SH-SY5Y (cell line): Measurements from ENCODE around the gene AKAP9.

Source experiments
- GATA2 ChIP-seq: IDR thresholded peaks from 2 replicates; pipeline ENCODE4 v1.6.1; 2011; ENCODE audit warnings: mild to moderate bottlenecking, low read depth, low read length
- GATA3 ChIP-seq: IDR thresholded peaks from 2 replicates; pipeline ENCODE4 v1.6.1; 2011; ENCODE audit warnings: low read depth, mild to moderate bottlenecking, low read length, moderate library complexity

DNA sequence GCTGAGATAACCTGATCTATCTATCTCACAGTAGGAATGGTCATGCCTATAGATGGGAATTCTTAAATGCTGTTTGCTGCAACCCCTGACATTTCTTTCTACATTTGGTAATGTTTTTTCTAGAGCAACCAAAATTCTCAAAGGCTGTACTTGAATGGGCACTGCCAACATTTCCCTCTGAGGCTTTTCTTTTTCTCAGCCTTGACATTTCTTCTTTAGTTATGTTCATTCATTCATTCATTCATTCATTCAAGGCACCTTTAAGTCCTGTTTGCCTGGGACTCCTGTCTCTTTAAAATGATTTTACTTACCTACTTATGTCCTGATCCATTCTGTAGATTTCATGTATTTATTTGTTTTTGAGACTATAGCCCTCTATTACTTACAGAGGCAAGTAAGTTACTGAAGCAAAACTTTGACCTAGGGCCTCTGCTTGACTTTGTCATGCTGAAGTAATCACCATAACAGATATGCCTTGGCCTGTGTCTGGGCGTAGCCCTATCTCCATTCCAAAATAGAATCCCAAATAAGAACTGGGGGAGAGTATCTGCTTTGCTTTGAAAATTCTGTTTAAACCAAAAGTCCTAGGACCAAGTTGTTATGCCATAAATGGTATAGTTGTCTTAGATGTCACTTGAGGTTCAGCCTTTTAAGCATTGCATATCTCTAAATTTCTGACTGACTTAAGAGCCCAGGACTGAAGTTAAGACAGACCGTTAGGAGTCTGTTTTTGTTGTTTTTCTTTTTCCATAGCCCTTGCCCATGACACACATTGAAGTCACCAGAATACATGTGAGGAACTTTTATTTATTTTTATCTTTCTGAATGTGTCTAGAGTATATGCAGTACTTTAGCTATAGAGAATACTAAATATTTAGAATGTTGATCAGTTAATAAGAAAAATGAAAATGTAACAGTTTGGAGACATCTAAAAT is 59.2 kb downstream of the AKAP9 start:
- TF ChIP-seq GATA3 (no peak), GATA2 (no peak)
